Stimulated activated CD8-positive, alpha-beta memory T cell treated with anti-CD3 and anti-CD28 coated beads, Interleukin-4, amount 100 ng/mL, for 4 hours (primary cell): ENCODE results near the gene NTN3.
"Not testable (repeated sequence)": the region's sequence is repeated elsewhere in the genome, so short reads cannot be mapped to it uniquely, and the experiment has no call there.

Source experiments
- DNase-seq, 2 donors: peaks; one replicate each; pipeline ENCODE4 v3.0.0-alpha.2; 2020; ENCODE audit warnings: low read depth in 2 of 2, low spot score in 1 of 2

Gene NTN3

GRCh38 chr16:2478279-2478678 is 7.2 kb downstream of the NTN3 start:
- no peak for DNase-seq

GRCh38 chr16:2479996-2480395 is 8.9 kb downstream of the NTN3 start:
- not testable (repeated sequence) for DNase-seq

- no peak for DNase-seq
These were observed 9.9 kb downstream of the NTN3 start for GRCh38 chr16:2480948-2481347.

- no peak for DNase-seq
These were observed 10.6 kb downstream of the NTN3 start for GRCh38 chr16:2481676-2482075.

GRCh38 chr16:2482249-2482648 is 11.2 kb downstream of the NTN3 start:
- no peak for DNase-seq

- no peak for DNase-seq
These were observed 11.8 kb downstream of the NTN3 start for GRCh38 chr16:2482708-2483534.

GRCh38 chr16:2483939-2484897 is 13.1 kb downstream of the NTN3 start:
- DNase-seq = no peak

- no peak for DNase-seq
These were observed 13.9 kb downstream of the NTN3 start for GRCh38 chr16:2484898-2485508.

GRCh38 chr16:2485811-2486507 is 14.9 kb downstream of the NTN3 start:
- DNase-seq = no peak

GRCh38 chr16:2486645-2487516 is 15.8 kb downstream of the NTN3 start:
- peak; percentile 63 to 73 for DNase-seq

GRCh38 chr16:2487517-2487842 is 16.4 kb downstream of the NTN3 start:
- no peak for DNase-seq

GRCh38 chr16:2487903-2488531 is 16.9 kb downstream of the NTN3 start:
- DNase-seq = no peak

- no peak for DNase-seq
These were observed 18.5 kb downstream of the NTN3 start for GRCh38 chr16:2489581-2489980.

- no peak for DNase-seq
These were observed 19.4 kb downstream of the NTN3 start for GRCh38 chr16:2490190-2491105.

- DNase-seq = no peak
These were observed 21.2 kb downstream of the NTN3 start for GRCh38 chr16:2492292-2492691.

- no peak for DNase-seq
These were observed 22.5 kb downstream of the NTN3 start for GRCh38 chr16:2493605-2494004.

GRCh38 chr16:2494616-2495015 is 23.5 kb downstream of the NTN3 start:
- no peak for DNase-seq

- DNase-seq = no peak
These were observed 23.9 kb downstream of the NTN3 start for GRCh38 chr16:2495041-2495440.
